GM23338 (cell line): ENCODE results near the gene LTB4R. TPM values are rescaled to one million over a fixed set of nuclear protein-coding genes. Genes with fewer than 3 reads are reported as not detected.

Source experiments
- CREB1 ChIP-seq: fragments of 250-450 bp; sonication (Bioruptor Pico); IDR thresholded peaks from 2 replicates; pipeline ENCODE4 v1.5.0; 2020; ENCODE audit warnings: low read depth, mild to moderate bottlenecking, moderate library complexity
- EZH2phosphoT487 ChIP-seq: fragments of 200-600 bp; sonication (generic); IDR thresholded peaks from one replicate; pipeline ENCODE4 v1.8.1; 2018; ENCODE audit warnings: antibody characterized with exemption; ENCODE audit not compliant: unreplicated experiment
- ZNF114 ChIP-seq: fragments of 250-450 bp; sonication (Bioruptor Pico); IDR thresholded peaks from 2 replicates; pipeline ENCODE4 v1.5.0; 2020; ENCODE audit warnings: mild to moderate bottlenecking, moderate library complexity
- ZNF331 ChIP-seq: fragments of 250-450 bp; sonication (Bioruptor Pico); IDR thresholded peaks from 2 replicates; pipeline ENCODE4 v1.5.0; 2020; ENCODE audit warnings: low read depth, mild to moderate bottlenecking, moderate library complexity
- ZNF462 ChIP-seq: fragments of 250-450 bp; sonication (Bioruptor Pico); IDR thresholded peaks from 2 replicates; pipeline ENCODE4 v1.5.0; 2020; ENCODE audit warnings: mild to moderate bottlenecking, moderate library complexity
- polyA plus RNA-seq: library from polyadenylated mRNA; unstranded; fragments of >200 nt; fragmentation: Nextera tagmentation; extraction: Ambion mirVana; gene quantifications from 2 replicates; pipeline ENCODE4 v1.2.1, GENCODE V29; 2016
- total RNA-seq: library from RNA; depleted of rRNA; stranded (reverse); fragments of >200 nt; shearing (Covaris generic); gene quantifications from 2 replicates; pipeline ENCODE4 v1.2.3, GENCODE V29; 2014
- TF ChIP-seq, protein P1 (sequence below): IDR thresholded peaks from 2 replicates; pipeline ENCODE4 v1.6.1; 2016; ENCODE audit warnings: antibody characterized with exemption
- TF ChIP-seq, protein P2 (sequence below): IDR thresholded peaks from one replicate; pipeline ENCODE4 v1.6.1; 2018; ENCODE audit warnings: antibody characterized with exemption; ENCODE audit not compliant: unreplicated experiment

LTB4R gene
- total and polyA plus RNA-seq, 2 experiments from 2014 or later: 2.1 to 4.7 TPM

- TF ChIP-seq ZNF462 (CRISPR knock-in tag) (no peak), ZNF331 (no peak), ZNF114 (CRISPR knock-in tag) (no peak), CREB1 (no peak), EZH2phosphoT487 (no peak)
- TF ChIP-seq, protein P1, sequence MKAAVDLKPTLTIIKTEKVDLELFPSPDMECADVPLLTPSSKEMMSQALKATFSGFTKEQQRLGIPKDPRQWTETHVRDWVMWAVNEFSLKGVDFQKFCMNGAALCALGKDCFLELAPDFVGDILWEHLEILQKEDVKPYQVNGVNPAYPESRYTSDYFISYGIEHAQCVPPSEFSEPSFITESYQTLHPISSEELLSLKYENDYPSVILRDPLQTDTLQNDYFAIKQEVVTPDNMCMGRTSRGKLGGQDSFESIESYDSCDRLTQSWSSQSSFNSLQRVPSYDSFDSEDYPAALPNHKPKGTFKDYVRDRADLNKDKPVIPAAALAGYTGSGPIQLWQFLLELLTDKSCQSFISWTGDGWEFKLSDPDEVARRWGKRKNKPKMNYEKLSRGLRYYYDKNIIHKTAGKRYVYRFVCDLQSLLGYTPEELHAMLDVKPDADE: no peak
- TF ChIP-seq, protein P2, sequence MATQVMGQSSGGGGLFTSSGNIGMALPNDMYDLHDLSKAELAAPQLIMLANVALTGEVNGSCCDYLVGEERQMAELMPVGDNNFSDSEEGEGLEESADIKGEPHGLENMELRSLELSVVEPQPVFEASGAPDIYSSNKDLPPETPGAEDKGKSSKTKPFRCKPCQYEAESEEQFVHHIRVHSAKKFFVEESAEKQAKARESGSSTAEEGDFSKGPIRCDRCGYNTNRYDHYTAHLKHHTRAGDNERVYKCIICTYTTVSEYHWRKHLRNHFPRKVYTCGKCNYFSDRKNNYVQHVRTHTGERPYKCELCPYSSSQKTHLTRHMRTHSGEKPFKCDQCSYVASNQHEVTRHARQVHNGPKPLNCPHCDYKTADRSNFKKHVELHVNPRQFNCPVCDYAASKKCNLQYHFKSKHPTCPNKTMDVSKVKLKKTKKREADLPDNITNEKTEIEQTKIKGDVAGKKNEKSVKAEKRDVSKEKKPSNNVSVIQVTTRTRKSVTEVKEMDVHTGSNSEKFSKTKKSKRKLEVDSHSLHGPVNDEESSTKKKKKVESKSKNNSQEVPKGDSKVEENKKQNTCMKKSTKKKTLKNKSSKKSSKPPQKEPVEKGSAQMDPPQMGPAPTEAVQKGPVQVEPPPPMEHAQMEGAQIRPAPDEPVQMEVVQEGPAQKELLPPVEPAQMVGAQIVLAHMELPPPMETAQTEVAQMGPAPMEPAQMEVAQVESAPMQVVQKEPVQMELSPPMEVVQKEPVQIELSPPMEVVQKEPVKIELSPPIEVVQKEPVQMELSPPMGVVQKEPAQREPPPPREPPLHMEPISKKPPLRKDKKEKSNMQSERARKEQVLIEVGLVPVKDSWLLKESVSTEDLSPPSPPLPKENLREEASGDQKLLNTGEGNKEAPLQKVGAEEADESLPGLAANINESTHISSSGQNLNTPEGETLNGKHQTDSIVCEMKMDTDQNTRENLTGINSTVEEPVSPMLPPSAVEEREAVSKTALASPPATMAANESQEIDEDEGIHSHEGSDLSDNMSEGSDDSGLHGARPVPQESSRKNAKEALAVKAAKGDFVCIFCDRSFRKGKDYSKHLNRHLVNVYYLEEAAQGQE: no peak
Measured at GRCh38 chr14:24348186-24348585, 36.9 kb downstream of the LTB4R start (continued).
